Measurements from ENCODE around the gene RIPOR3.
"Not testable (repeated sequence)": the region's sequence is repeated elsewhere in the genome, so short reads cannot be mapped to it uniquely, and the experiment has no call there.

RIPOR3 gene

GRCh38 chr20:50704971-50705370 is 13.6 kb upstream of the RIPOR3 start:
- no peak for DNase-seq (ENCODE audit: low read depth, low spot score)

- no peak for DNase-seq (ENCODE audit: low read depth, low spot score)
These were observed 13.2 kb upstream of the RIPOR3 start for GRCh38 chr20:50704514-50704913.

- DNase-seq (ENCODE audit: low read depth, low spot score), result not testable (repeated sequence)
These were observed 12.5 kb upstream of the RIPOR3 start for GRCh38 chr20:50703651-50704438.

DNA sequence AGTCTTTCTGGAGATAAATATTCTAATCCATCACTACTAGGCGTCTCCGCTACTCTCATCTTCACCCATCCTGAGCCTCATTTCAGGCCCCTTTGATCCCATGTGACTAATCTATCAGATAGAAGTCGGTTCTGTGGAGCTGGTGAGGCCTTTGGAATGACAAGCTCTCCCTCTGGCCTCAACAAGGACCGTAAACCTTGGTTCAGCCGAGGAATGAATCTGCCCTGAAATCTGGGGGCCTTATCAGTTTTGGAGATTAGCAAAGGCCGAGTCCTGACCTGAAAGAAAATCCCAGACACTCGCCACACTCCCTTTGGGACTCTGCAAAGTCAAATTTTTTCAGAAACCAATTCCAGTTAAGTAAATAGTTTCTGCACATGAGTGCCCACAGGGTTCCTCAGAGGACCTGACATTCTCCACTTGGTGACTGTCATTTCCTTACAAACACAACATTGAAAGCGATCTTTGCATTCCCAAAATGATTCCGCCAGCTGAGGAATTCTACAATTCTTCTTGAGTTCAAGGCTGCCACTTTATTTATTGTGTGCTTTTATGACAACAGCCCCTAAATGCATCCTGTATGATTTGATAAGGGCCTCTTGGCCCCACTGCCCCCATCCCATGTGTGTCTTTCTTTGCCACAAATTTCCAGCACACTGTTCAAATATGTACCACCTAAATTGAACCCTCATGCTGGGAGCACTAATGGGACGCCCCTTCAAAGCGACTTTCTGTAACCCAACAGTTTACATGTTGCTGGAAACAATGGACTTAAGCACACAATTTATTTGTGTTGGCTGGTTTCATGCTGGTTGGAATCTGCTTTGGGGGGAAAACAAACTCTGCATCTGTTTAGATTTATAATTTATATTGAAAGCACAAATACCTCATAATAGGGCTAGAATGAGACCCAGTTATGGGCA is 10.0 kb upstream of the RIPOR3 start:
- DNase-seq (ENCODE audit: low read depth, low spot score), result no peak

DNA sequence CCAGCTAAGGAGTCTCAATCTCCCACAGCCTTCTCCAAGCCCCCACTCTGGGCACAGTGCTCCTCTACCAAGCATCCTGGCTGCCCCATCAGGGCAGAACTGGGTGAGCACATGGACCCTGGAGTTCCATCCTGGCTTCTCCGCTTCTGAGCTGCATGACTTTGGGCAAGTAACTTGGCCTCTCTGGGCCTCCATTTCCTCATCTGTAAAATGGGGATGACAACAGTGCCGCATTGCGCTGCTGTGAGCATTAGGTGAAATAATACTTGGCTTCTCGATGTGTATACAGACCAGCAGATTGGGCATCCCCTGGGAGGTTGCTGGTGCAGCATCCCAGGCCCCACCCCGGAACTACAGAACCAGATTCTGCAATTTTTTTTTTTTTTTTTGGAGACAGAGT is 8.3 kb upstream of the RIPOR3 start:
- DNase-seq (ENCODE audit: low read depth, low spot score), result no peak

- DNase-seq (ENCODE audit: low read depth, low spot score), result not testable (repeated sequence)
These were observed 6.9 kb upstream of the RIPOR3 start for GRCh38 chr20:50698255-50698654.

DNA sequence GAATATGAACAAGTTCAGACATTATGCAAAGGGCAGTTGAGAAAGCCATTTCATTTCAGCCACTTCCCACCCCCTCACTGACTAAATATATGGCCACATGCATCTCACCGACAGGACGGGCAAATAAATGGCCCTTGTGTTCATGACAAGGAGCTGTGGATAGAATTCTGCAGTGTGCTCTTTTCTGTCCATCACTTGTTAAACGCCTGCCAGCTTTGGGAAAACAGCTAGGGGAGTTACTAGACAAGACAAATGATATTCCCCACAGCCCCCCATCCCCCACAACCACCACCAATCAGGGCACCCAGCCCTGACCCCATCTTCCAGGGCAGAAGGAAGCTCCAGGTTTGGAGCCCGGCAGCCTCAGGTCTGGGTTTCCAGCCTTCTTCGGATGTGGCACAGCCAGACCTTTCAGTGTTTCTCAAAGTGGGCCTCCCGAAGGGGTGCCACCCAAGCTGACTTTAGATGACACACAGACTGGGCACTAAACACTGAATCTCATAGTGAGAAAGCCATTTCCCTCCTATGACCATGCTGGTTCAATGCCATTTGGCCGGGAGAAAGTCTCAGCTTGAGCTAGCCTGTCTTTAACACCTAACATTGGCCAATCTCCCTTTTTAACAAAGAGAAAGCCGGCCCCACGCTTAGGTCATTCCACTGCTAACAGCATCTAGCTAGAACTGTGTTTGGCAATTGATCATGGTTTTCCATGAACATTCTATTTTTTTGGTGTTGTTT is 4.0 kb upstream of the RIPOR3 start:
- DNase-seq (ENCODE audit: low read depth, low spot score), result no peak

DNA sequence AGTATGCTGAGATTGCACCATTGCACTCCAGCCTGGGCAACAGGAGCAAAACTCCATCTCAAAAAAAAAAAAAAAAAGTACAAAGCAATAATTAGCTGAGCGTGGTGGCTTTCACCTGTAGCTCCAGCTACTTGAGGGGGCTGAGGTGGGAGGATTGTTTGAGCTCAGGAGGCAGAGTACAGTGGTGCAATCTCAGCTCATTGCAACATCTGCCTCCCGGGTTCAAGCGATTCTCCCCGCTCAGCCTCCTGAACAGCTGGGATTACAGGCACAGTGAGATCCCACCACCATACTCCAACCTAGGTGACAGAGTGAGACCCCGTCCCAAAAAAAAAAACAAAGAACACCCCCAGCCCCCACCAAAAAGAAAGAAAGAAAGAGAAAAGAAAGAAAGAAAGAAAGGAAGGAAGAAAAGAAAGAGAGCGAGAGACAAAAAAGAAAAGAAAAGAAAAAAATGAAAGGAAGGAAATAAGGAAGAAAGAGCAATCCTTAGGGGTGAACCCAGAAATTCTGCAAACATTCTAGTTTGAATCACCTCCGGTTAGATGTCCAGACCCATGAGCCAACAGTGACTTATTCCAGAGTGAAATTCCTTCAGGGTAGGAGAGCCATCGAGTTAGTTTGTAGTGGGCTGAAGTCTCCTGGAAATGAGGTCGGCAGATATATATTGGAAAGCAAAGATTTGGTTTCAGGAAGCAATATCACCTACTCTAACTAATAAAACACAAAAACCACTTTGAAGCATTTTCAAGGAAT is 3.2 kb upstream of the RIPOR3 start:
- DNase-seq (ENCODE audit: low read depth, low spot score), result no peak

DNA sequence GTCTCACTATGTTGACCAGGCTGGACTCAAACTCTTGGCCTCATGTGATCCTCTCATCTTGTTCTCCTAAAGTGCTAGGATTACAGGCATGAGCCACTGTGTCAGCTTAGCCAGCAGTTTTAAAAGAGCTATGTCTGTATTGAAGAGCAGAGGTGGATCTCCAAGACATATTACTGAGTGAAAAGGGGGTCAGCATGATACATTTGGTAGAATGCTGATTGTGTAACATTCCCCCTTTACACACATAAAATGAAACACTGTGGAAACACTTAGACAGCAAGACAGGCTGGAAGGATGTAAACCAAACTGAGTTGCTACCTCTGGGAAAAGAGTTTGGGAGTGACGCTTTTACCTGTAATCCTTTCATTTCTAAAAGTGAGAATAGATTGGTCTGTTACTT is 1.7 kb upstream of the RIPOR3 start:
- no peak for DNase-seq (ENCODE audit: low read depth, low spot score)

DNA sequence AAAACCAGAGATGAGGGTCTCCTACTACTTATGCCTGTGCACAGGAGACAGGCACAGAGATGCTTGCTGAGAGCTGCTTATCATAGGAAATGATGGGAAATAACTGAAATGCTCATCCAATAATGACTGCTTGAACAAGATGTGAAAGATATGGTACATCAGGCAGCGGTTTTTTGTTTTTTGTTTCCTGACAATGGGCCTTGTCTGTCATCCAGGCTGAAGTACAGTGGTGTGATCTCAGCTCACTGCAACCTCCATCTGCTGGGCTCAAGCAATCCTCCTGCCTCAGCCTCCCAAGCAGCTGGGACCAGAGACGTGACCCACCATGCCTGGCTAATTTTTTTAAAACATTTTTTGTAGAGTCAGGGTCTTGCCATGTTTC is 1.2 kb upstream of the RIPOR3 start:
- DNase-seq (ENCODE audit: low read depth, low spot score), result no peak

DNA sequence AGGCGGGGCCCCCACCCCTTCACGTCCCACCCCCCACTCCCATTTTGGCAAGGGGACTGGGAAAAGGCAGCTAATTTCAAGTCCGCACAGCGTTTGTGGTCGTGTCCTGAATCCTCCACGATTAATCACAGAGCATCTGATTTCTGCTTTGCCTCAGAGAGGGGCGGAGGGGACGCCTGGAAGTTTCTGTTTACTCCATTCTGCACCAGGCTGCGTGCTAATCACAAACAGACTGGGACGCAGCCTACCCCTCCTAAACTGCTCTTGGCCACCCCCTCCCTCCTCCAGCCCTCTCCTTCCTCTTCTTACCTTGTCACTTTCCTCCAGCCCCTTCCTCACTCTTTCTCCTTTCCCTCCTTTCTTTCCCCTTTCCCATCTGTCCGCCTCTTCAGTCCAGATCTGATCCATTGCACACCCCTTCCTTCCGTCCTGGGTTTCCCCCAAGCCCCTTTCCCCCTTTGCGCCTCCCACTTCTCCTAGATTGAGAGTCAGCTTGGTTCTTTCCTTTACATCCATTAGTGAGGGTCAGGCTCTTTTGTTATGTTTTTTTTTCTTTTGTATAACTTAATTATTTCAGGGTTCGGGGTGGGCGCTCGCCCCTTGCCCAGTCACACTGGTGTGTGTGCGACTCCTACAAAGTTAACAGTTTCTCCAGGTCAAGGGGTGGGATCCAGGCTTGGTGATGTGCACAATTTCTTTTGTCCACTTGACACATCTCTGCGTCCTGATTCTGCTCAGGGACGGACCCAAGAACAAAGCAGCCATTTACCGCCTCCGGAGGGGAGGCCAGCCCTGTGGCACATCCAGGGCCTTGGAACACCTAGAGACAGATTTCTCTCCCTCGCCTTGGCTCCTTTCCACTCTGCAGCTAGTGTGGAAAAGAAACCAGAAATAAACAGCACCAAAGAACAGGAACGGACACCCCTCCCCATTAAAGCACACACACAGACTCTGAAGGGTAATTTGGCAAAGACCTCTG is 520 bp upstream of the RIPOR3 start:
- no peak for DNase-seq (ENCODE audit: low read depth, low spot score)

GRCh38 chr20:50689864-50690649 is 1.3 kb downstream of the RIPOR3 start:
- DNase-seq (ENCODE audit: low read depth, low spot score), result no peak

- DNase-seq (ENCODE audit: low read depth, low spot score), result no peak
These were observed 2.9 kb downstream of the RIPOR3 start for GRCh38 chr20:50688256-50688975.

DNA sequence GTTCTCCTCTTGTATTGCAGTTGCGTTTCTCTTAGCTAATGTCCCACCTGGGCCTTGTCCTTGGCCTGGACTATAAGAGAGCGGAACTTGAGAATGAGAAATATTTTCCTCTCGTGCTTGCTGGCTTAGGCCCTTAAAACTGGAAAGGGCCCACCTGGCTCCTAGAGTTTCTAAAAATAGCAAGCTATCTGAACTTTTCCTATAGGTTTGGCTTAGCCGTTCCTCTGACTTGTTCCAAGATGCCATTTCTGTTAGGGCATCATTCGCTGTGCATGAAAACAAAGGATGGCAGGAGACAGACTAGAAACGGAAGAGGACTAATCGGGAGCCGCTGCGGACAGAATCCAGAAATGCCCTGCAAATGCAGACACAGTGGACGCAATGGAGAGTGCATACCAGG is 4.5 kb downstream of the RIPOR3 start:
- DNase-seq (ENCODE audit: low read depth, low spot score), result no peak

GRCh38 chr20:50683570-50683969 is 7.8 kb downstream of the RIPOR3 start:
- DNase-seq (ENCODE audit: low read depth, low spot score), result no peak

- DNase-seq (ENCODE audit: low read depth, low spot score), result no peak
These were observed 8.3 kb downstream of the RIPOR3 start for GRCh38 chr20:50682947-50683530.

GRCh38 chr20:50682065-50682464 is 9.3 kb downstream of the RIPOR3 start:
- DNase-seq (ENCODE audit: low read depth, low spot score), result no peak

DNA sequence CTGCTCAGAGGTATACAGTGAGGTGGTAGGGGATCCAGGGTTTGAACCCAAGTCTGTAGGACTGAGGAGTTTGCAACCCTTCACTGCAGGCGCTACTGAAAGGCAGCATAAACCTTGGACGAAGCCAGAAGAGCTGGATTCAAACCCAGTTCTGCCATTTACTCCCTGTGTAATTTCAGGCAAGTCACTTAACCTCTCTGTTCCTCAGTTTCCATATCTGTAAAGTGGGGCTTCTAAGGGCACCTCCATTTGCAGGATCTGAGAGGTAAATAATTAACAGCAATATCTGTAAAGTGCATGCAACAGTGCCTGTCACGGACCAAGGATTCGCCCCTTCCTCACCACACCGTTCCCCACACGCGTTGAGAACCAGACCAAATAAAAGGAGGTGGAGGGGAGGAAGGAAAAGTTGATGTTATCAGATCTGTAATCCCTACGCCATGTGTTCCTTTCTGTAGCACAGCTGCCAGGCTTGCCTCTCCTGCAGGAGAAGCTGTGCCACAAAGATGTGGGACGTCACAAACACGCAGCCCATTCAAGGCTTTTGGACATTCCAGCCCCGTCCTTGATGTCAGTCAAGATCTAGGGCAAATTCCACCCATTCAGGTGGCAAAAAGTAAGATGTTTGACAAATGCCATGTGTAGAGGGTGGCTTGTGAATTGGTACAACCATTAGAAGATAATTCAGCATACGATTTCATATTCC is 9.8 kb downstream of the RIPOR3 start:
- no peak for DNase-seq (ENCODE audit: low read depth, low spot score)

Measured in activated naive CD8-positive, alpha-beta T cell treated with anti-CD3 and anti-CD28 coated beads, Interleukin-2, amount 50 U/mL, for 16 hours (primary cell).